Natural killer cell treated with Interleukin-12 subunit alpha and Interleukin-12 subunit beta and Interleukin-15 and Interleukin-18, amount 100 ng/mL, for 72 hours (primary cell): Measurements from ENCODE around the gene KIF17. TPM values are rescaled to one million over a fixed set of nuclear protein-coding genes. Genes with fewer than 3 reads are reported as not detected.

Experiments
- ATAC-seq, 2 donors: fragments of 150-1000 bp; cut with Tn5 transposase in 1 of 2; sonication (Bioruptor Pico), chemical (Tn5 transposase) in 1 of 2; 2 replicates each; pipeline ENCODE4 v1.10.0; 2021
- DNase-seq: peaks from one replicate; pipeline ENCODE4 v3.0.0; 2022; ENCODE audit warnings: low spot score
- H3K27ac Mint-ChIP-seq, 2 donors: 1 replicate in 1 of 2; 2 replicates in 1 of 2; pipeline ENCODE4 v1.8.0; 2022; ENCODE audit warnings: mixed read lengths in 2 of 2, mild to moderate bottlenecking in 1 of 2, moderate library complexity in 1 of 2
- H3K27me3 Mint-ChIP-seq, 2 donors: 1 replicate in 1 of 2; 2 replicates in 1 of 2; pipeline ENCODE4 v1.8.0; 2022; ENCODE audit warnings: mixed read lengths in 2 of 2
- H3K36me3 Mint-ChIP-seq: one replicate; pipeline ENCODE4 v1.8.0; 2022; ENCODE audit warnings: mixed read lengths
- H3K4me1 Mint-ChIP-seq, 2 donors: 1 replicate in 1 of 2; 2 replicates in 1 of 2; pipeline ENCODE4 v1.8.0; 2022; ENCODE audit warnings: low read depth in 2 of 2, mixed read lengths in 2 of 2, mild to moderate bottlenecking in 1 of 2
- H3K4me3 Mint-ChIP-seq: one replicate; pipeline ENCODE4 v1.8.0; 2022; ENCODE audit warnings: mixed read lengths
- H3K9me3 Mint-ChIP-seq: 2 replicates; pipeline ENCODE4 v1.8.0; 2022; ENCODE audit warnings: mixed read lengths
- total RNA-seq, 2 donors: library from RNA; stranded (reverse); gene quantifications; one replicate each; pipeline ENCODE4 v1.2.3, GENCODE V29; 2022

KIF17 gene
- total RNA-seq, 2 donors from 2014 or later: not detected

DNA sequence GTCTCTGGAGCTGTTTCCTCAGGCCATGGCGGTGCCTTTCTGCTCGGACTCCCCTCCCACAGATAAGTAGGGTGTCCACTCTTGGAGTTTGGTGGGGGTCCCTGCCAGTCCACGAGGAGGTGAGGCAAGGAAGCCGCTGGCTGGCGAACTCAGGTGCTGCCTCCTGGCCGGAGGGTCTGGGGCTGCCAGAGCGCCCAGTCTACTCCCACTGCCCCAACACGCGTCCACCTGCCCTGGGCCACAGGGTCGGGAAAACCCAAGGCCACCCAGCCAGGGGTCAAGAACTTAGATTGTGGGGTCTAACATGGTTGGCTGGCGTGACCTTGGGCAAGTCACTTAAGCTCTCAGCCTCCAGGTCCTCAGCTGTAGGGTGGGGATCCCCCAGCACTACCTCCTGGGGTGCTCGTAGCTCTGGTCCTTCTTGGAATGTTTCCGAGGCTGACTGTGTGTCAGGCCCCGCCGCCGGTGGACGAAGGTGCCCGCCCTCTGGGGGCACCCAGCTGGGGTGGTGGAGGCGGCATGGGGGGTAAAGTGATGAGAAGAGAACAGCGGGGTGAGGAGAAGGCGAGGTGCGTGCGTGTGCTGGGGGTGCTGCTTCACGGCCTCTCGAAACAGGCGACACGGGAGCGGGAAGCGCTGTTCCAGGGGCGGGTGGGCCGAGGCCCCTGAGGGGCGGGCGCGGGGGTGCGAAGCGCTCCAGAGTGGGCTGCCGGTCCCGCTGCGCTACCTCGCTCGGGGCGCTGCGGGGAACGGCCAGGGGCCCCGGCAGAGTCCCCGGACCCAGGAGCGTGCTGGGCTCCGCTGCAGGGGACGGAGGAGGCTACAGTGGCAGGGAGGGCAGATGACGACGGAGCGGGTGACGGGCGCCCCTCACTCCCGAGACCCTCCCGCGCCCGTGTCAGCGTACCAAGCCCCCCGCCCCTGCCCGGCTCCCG lies 13.5 kb upstream of the KIF17 start:
- no peaks in the 10 kb centered on the region for H3K9me3 Mint-ChIP-seq
- DNase-seq (no peak), ATAC-seq (peak; percentile 21 to 25)
- no peak overlapping the region for H3K27ac Mint-ChIP-seq
- H3K4me1 Mint-ChIP-seq: peaks cover 16 to 22% of the 10 kb centered on the region in 2 donors
- peaks cover 16% of the 10 kb centered on the region in 2 donors for H3K27me3 Mint-ChIP-seq
- peak overlapping the region; percentile 73 for H3K4me3 Mint-ChIP-seq
- H3K36me3 Mint-ChIP-seq: no peaks in the 10 kb centered on the region

DNA sequence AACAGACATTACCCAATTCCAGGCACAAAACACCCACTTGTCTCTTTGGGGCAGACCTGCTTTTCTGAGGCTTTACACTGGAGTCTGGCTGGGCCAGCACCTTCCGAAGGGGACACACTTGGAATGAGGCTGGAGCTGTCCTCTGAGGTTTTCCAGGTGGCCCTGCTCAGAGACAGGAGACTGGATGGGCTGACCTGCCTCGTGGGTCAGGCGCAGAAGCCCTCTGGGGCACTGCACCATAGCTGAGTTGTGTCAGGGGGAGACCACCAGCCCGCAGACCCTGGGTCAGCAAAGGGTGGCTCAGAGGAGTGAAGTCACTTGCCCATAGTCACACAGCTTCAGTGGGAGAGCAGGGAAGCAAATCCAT lies 12.9 kb upstream of the KIF17 start:
- Mint-ChIP-seq H3K4me3 (no peak overlapping the region), H3K9me3 (no peaks in the 10 kb centered on the region), H3K36me3 (no peaks in the 10 kb centered on the region), H3K4me1 (peaks cover 16 to 22% of the 10 kb centered on the region in 2 donors), H3K27me3 (peaks cover 16% of the 10 kb centered on the region in 2 donors), H3K27ac (no peak overlapping the region)
- no peak for DNase-seq
- no peak for ATAC-seq

DNA sequence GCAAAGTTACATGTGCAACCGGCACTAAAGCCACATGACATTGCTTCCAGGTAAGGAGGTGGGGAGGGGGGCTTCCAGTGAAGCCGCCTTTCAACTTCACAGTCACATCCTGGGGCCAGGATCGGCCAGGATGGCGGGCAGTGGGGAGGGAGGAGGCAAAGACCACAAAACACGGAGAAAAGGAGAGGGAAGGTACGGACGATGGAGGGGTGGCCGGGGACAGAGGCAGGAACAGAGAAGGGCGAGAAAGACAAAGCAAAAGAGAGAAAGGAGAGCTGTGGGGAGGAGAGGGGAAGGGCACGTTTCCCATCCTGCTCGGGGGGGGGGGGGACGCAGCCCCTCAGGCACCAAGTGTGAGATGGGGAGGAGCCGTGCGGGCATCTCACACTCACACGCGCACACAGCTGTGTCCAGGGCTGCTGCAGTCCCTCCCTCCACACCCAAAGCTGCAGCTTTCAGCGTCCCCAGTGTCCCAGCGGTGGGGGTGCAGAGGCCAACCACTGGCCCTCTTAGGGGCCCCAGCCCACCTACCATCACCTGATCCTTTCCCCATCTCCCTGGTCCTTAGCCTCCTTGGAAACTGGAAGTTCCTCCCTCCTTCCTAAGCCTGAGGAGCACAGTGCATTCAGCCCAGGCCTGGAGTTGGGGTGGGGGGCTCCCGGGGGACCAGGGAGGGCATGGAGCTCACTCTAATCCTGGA lies 12.3 kb upstream of the KIF17 start:
- no peak for ATAC-seq
- no peak for DNase-seq
- no peaks in the 10 kb centered on the region for H3K9me3 Mint-ChIP-seq
- H3K27me3 Mint-ChIP-seq: peaks cover 16% of the 10 kb centered on the region in 2 donors
- peak overlapping the region; percentile 44 for H3K4me3 Mint-ChIP-seq
- H3K36me3 Mint-ChIP-seq: no peaks in the 10 kb centered on the region
- H3K4me1 Mint-ChIP-seq: peaks cover 16 to 22% of the 10 kb centered on the region in 2 donors
- no peak overlapping the region for H3K27ac Mint-ChIP-seq

DNA sequence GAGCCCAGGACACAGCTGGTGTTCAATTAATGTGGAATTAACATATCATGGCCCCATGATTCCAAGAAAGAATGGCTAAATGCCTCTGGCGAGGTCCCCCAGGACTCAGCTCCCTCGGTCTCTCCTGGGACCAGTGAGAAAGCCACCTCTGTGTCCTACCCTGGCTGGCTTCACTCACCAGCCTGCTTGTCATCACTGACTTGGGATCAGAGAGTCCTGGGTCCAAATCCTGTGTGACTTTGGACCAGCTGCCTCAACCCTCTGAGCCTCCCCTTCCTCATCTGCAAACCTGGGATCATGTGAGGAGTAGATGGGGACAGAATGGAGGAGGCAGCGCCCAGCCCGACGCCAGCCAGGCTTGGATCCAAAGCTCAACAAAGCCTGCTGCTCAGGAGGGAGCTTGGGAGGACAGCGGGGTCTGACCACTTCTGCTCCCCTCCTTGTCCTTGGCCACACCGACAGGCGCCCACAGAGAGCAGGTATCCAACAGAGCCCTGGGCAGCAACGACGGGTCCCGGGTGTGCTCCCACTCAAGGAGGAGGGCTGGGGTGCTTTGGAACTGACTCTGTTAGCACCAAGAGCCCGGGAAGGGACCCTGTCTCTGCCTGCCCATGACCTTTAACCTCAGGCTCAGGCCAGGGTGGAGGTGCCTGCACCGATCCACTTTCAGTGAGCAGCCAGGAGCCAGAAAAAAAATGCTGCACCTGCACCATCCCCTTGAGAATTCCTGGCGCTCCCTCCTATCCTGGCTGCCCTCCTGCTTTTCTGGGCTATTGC lies 11.5 kb upstream of the KIF17 start:
- Mint-ChIP-seq H3K27ac (no peak overlapping the region), H3K4me3 (no peak overlapping the region), H3K36me3 (no peaks in the 10 kb centered on the region), H3K9me3 (no peaks in the 10 kb centered on the region), H3K27me3 (peaks cover 16% of the 10 kb centered on the region in 2 donors), H3K4me1 (peaks cover 16 to 22% of the 10 kb centered on the region in 2 donors)
- DNase-seq: no peak
- no peak for ATAC-seq

DNA sequence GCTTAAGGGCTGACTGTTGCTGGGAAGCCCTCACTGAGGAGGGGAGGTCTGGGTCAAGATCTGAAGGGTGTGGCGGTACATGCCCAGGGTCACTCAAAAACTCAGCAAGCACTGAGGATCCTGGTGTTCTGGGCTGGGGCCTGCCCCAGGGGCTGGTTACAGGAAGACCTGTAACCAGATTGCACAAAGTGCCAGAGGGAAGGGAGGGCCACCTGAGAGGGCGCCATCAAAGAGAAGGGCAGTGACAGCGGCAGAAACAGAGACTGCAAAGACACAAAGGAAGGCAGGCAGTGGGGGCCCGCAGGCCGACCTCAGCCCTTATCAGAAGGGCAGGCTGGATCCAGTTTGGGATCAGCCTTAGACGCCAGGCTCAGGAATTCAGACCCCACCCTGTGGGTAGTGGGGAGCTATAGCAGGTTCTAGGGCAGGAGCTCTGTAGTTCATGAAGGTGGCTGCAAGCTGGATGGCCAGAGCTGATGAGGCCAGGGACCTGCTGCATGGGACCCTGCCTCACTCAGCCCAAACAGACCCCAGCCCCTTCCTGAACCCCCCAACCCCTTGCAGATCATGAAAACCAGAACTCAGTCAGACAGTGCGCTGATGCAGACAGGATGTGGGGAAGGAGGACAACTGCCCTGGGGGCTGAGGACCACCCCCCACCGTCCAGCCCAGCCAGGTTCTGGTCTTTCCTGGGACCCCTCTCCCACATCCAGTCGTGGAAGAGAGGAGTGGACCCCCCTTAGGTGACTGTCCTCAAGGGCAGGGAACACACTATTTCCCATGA lies 10.8 kb upstream of the KIF17 start:
- DNase-seq (no peak), ATAC-seq (no peak)
- H3K4me1 Mint-ChIP-seq: peaks cover 16 to 22% of the 10 kb centered on the region in 2 donors
- no peaks in the 10 kb centered on the region for H3K36me3 Mint-ChIP-seq
- no peak overlapping the region for H3K27ac Mint-ChIP-seq
- no peak overlapping the region for H3K4me3 Mint-ChIP-seq
- no peaks in the 10 kb centered on the region for H3K9me3 Mint-ChIP-seq
- H3K27me3 Mint-ChIP-seq: peaks cover 16% of the 10 kb centered on the region in 2 donors

DNA sequence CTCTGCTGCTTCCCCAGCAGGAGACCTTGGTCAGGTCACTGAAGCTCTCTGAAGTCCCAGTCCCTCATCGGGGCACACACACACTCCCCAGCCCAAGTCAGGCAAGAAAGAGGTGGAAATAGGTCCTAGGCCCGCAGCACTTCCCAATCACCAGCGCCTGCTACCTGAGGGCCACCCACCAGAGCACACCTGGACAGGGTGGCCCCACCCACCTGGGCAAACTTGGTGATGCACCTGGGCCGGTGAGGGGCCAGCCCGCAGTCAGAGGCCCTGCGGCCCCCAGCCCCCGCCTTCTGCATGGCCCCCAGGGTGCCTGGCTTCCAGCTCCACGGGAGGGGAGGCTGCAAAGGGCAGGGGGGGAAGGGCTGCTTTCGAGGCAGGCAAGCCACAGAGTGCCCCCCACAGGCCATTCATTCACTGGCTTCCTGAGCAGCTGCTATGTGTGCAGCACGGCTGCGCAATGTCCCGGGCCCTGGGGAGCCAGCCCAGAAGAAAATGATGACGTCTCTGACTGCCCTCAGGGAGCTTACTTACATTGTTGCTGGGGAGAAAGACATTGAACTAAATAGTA lies 10.0 kb upstream of the KIF17 start:
- Mint-ChIP-seq H3K27ac (no peak overlapping the region), H3K36me3 (no peaks in the 10 kb centered on the region), H3K9me3 (no peaks in the 10 kb centered on the region), H3K4me3 (no peak overlapping the region), H3K27me3 (peaks cover 16% of the 10 kb centered on the region in 2 donors), H3K4me1 (peaks cover 11 to 15% of the 10 kb centered on the region in 2 donors)
- no peak for DNase-seq
- ATAC-seq: no peak

DNA sequence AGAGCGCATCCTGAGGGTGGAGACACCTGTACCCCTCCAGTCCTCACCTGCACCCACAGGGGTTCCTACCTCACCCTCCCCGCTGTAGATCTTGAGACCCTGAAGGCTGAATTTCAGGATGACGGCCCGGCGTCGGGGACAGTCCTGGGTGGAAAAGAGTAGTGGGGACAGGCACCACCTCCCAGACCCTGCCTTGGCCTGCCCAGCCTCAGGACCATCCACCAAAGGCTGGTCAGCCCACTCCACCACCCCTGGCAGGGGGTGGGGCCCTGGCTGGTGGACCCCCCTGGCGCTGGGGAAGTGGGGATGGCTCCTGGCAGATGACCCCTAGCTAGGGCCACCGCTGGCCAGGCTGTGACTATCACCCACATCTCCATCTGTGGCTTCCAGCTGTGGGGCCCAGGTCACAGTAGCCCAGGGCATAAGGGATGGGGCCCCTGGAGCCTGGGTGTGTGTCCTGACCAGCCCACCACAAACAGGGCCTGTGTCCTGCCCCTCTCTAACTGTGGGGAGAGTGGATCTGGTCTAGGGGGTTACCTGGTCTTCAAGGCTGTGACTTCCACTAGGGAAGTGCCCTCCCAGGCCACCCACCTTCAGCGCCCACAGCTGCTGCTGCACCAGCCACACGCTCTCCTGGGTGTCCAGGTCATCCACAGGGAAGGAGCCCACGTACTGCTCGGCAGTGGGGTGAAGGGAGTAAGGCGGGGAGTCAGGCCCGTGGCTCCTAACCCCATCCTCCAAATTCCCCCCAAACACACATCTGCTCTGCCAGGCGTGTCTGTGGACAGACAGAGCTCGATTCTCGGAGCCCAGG lies 9.3 kb upstream of the KIF17 start:
- no peak for ATAC-seq
- Mint-ChIP-seq H3K36me3 (no peaks in the 10 kb centered on the region), H3K27me3 (peaks cover 14 to 16% of the 10 kb centered on the region in 2 donors), H3K9me3 (no peaks in the 10 kb centered on the region), H3K27ac (no peak overlapping the region), H3K4me3 (no peak overlapping the region), H3K4me1 (peaks cover 4 to 10% of the 10 kb centered on the region in 2 donors)
- no peak for DNase-seq

DNA sequence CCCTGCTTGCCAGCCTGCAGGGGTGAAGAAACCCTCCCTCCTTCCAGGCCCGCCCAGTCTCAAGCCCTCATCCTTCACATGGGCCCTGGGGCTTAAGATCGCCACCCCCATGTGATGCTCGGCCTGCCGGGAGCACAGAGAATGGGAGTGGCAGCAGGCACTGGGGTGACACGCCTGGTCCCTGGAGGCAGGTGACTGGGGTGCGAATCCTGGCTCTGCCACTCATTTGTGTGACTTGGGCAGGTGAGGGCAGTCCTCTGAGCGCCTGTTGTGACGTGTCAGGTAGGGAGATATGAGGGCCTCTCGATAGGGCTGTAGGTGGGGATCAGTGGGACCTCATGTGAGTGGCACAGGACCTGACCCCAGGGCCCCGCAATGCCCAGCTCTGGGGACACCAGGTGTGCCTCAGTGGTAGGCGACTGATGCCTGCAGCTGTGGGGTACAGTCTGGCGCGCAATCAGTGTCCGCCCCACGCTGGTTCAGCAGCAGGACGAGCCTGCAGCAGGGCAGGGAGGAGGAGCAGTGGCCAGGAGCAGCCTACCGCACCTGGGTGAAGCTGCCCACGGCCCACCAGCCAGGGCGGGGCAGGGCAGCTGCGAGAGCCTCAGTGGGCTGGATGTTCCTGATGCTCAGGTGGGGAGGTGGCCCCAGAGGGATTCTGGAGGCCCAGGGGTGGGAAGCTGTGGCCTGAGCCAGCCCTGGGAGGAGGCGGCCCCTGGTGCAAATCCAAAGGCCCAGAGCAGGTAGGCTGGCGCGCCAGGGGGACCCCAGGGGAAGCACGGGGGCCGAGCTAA lies 8.5 kb upstream of the KIF17 start:
- Mint-ChIP-seq H3K4me1 (peaks cover 4 to 8% of the 10 kb centered on the region in 2 donors), H3K27me3 (peaks cover 14 to 16% of the 10 kb centered on the region in 2 donors), H3K36me3 (no peaks in the 10 kb centered on the region), H3K9me3 (no peaks in the 10 kb centered on the region), H3K4me3 (no peak overlapping the region), H3K27ac (no peak overlapping the region)
- DNase-seq: no peak
- no peak for ATAC-seq

DNA sequence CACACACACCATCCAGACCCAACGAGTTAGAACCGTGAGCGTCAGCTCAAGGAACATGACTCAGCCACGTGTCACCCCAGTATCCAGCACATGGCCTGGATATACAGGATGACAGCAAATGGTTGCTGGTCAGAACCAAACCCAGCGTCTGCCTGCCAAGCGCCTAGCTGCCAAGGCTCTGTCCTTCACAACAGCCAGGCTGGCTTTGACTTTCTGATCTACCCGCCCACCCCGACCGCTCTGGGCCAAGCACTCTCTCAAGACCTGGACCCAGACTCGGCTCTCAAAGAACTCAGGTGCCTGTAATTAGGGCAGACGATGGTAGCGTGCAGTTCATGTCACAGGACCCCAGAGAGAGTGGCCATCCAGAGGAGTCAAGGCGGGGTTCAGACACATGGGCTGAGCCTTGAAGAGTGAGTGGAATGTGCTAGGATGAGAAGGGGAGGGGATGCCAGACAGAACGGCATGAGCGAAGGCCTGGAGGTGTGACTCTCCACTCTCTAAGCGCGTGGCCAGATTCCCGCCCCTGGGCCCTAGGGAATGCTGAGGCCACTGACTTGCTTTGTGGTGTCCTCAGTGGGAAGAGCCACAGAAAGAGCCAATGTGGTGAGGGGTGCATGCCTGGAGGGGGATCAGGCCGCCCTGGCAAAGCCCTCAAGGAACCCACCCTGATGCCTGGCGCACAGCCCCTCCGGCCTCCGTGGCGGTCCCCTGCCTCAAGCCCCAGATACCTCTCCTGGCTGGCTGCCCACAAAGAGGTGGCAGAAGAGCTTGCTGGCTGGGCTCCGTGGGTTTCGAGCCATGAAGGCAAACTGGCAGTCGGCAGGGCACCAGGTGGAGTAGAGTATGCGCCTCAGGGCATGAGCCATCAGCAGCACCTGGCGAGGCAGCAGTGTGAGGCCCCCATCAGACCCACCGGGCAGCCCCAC lies 7.6 kb upstream of the KIF17 start:
- Mint-ChIP-seq H3K4me3 (no peak overlapping the region), H3K9me3 (no peaks in the 10 kb centered on the region), H3K36me3 (no peaks in the 10 kb centered on the region), H3K27me3 (peaks cover 14 to 16% of the 10 kb centered on the region in 2 donors), H3K27ac (no peak overlapping the region), H3K4me1 (peaks cover 4 to 7% of the 10 kb centered on the region in 2 donors)
- DNase-seq (no peak), ATAC-seq (no peak)

DNA sequence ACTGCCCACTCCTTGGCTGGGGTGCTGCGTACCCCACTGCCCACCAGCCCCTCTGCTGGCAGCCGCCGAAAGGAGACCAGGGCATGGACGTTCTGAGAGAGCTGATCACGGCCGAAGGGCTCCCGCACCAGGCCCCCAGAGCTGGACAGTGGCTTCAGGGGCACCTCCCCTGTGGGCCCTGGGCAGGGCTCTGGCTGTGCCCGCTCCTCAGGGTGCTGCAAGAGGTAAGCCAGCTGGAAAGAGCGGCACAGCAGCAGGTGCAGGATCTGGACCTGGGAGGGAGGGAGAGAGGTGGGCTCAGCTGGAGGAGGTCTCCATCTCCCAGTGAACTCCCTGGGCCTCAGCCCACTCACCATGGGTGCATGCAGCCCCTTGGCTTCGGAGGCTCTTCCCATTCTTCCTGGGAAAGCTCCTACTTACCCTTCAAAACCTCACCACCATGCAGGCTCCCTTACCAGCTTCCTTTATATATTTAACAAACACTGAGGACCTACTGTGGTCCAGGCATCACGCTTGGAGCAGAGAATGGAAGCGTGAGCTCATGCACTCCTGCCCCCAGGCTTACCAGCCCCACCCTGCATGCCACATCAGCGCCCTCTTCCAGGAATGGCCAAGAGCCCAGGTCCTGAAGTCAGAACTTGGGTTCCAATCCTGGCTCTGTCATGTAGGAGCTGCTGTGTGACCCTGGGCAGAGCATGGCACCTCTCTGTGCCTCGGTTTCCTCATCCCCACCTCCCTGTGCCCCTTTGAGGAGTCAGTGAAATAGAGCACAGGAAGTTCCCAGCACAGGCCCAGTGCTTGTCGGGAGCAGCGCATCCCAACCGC lies 6.8 kb upstream of the KIF17 start:
- H3K9me3 Mint-ChIP-seq: no peaks in the 10 kb centered on the region
- H3K27ac Mint-ChIP-seq: no peak overlapping the region
- H3K36me3 Mint-ChIP-seq: no peaks in the 10 kb centered on the region
- DNase-seq: no peak
- peaks cover 0 to 4% of the 10 kb centered on the region in 2 donors for H3K4me1 Mint-ChIP-seq
- H3K27me3 Mint-ChIP-seq: peaks cover 8 to 9% of the 10 kb centered on the region in 2 donors
- no peak overlapping the region for H3K4me3 Mint-ChIP-seq
- ATAC-seq: no peak
